GM19035 (cell line): ENCODE data around the gene HMGA1.
A peak's percentile ranks its signal among the peaks of the same experiment; 100 is the strongest.

Experiments
- ATAC-seq: cut with Tn5 transposase; IDR thresholded peaks from one replicate; pipeline ENCODE4 v1.9.1; 2021; ENCODE audit not compliant: unreplicated experiment

HMGA1 gene

DNA sequence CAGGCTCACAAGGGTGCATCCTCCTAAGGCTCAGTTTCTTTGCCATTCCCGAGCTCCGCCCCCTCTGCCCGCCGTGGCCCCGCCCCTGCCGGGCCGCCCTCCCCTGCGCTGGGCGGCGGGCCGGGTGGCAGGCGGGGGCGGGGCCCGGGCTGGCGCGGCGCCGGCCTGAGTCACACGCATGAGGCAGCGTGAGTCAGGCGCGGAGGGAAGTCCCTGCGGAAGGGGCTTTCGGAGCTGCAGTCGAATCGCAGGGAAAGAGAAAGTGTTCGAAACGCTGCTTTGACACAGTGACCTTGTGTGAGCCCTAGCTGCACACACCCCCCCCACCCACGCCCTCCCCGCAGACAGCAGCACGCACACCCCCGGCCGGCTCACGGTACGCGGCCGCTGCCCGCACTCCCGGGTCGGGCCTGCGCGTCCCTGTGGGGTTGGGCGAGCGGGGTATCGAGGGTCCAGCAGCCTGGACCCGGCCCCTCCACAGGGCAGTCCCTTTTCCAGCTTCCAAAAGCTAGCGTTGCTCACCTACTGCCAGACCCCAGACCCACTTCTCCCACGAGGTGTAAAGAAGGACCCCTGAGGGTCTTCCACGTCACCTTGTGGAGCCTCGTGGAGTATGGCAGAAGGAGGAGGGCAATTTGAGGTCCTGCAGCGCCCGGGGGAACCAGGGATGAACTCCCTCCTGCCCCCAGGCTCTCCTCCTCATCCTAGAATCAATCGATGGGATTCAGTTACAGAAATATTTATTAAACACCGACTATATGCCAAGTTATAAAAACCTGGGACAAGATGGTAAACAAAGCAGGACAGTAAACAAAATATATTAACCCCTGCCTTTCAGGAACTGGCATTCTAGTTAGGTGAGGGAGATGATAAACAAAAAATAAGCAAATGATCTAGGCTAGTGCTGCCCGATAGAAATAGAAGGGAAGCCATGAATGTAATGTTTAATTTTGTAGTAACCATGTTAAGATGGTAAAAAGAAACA, 12.4 kb upstream of the HMGA1 start:
- ATAC-seq, result peak; percentile 84

DNA sequence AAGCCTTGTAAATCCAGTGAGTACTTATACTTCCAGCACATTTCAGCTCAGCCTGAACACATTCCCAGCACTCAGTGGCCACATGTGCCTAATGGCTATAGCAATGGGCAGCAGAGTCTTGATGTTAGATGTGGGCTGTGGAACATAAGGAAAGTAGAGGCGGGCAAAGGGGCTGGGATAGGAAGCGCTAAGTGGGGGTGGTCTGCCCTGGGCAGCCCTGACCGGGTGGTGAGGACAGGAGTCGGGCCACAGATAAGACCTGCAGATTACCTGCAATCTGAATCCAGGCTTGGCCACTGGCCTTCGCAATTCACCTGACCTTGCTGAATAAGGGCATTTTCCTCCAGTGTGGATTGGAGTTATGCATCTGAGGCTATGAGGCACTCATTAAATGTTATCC, 11.1 kb upstream of the HMGA1 start:
- no peak for ATAC-seq

DNA sequence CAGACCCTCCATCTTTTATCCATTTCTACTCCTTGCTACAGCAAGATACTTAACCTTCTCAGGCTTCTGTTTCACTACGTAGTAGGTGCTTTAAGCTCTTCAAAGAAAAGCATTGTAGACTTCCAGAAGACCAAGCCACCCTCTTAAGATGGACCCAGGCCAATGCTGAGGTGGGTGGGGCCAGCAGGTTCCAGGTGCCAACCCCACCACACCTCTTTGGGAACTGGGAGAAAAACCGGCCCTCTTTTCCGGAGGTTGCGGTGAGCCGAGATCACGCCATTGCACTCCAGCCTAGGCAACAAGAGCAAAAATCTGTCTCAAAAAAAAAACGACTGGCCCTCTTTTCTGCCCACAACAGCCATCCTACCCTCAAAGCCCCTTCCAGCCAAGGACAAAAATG, 10.6 kb upstream of the HMGA1 start:
- no peak for ATAC-seq

DNA sequence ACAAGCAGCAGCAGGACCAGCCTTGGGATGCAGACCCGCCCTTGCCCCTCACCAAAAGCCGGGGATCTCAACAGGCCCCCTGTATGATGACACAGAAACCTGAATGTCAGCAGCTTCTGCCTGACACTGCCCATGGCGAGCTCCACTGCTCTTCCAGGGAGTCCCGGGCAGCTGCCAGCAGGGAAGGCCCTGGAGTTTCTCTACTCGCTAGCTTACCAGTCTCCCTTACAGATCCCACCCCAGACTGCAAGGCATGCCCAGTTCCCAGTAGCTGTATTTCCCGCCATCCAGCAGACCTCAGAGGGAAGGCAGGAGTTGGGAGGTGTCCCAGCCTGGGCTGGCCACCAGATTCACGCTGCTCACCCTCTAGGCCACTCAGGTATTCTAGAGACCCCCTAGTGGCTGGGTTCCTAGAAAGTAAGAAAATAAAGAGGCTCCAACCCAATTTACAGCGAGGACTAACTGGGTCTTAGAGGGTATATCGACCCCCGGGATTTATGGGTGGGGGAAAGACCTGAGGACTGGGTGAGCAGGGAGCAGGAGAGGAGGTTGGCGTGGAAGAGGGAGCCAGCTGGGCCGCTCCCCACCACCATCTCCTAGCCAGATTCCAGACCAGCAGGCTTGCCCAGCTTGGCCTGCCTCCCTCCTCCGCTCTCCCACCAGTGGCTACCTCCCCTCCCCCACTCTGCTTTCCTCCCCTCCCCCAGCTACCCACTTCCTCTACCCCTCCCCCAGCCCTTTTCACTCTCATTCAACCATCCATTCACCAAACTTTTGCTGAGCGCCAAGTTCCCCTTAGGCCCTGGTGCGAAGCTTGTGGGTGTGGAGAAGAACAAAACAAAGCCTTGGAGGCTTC, 9.7 kb upstream of the HMGA1 start:
- no peak for ATAC-seq

DNA sequence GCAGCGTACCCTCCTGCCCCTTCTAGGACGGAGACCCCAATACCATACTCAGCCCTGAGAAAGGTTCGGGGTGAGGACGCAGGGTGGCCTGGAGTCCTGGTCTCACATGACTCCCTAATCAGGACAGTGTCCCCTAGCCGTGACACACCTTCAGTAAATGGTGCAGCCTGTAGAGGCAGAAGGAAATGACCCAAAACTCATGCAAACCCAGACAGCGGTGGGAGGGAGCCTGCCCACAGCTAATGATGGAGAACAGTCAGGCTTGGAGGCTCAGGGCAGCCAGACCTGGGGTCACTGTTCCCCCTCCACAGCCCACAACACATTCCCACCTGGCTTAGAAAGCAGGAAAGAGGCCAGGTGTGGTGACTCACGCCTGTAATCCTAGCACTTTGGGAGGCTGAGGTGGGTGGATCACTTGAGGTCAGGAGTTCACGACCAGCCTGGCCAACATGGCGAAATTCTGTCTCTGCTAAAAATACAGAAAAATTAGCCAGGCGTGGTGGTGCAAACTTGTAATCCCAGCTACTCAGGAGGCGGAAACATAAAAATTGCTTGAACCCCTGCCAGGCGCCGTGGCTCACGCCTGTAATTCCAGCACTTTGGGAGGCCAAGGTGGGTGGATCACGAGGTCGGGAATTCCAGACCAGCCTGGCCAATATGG, 8.8 kb upstream of the HMGA1 start:
- ATAC-seq, result no peak

DNA sequence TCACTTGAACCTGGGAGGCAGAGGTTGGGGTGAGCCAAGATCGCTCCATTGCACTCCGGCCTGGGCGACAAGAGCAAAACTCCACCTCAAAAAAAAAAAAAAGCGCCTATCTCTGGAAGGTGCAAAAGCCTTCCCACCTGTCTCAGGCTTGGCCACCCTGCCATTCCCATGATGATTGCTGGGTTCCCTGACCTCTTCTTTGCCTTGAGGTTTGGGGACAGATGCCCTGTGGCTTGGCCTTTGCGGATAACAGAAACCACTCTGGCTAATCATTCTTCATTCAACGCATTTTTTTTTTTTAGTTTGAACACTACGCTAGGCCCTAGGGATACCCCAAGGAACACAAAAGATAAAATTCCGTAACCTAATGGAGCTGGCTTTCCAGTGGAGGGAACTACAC, 6.8 kb upstream of the HMGA1 start:
- ATAC-seq, result no peak

DNA sequence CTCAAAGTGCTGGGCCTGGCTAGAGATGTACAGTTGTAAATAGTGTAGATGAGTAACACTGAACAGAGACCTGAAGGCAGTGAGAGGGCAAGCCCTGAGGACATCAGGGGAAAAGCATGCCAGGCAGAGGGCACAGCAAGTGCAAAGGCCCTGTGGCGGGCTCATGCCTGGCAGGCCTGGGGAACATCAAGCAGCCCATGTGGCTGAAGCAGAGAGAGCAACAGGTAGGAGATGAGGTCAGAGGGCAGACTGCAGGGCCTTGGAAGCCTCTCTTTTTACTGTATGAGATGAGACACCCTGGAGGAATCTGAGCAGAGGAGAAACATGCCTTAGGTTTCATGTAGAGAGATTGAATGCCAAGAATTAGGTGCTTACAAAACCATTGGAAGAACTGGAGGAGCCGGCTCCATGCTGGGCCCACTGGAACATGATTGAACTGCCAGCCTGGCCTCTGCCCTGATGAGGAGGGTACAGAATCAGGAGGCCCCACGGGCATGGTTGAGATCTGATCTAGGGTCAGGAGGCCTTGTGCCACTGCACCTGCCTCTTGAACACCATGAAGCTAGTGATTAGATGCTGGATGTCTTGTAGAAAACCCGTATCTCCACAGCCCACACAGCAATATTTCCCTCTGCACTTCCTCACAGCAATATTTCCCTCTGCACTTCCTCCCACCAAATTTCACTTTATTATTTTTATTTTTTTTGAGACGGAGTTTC, 5.9 kb upstream of the HMGA1 start:
- no peak for ATAC-seq

DNA sequence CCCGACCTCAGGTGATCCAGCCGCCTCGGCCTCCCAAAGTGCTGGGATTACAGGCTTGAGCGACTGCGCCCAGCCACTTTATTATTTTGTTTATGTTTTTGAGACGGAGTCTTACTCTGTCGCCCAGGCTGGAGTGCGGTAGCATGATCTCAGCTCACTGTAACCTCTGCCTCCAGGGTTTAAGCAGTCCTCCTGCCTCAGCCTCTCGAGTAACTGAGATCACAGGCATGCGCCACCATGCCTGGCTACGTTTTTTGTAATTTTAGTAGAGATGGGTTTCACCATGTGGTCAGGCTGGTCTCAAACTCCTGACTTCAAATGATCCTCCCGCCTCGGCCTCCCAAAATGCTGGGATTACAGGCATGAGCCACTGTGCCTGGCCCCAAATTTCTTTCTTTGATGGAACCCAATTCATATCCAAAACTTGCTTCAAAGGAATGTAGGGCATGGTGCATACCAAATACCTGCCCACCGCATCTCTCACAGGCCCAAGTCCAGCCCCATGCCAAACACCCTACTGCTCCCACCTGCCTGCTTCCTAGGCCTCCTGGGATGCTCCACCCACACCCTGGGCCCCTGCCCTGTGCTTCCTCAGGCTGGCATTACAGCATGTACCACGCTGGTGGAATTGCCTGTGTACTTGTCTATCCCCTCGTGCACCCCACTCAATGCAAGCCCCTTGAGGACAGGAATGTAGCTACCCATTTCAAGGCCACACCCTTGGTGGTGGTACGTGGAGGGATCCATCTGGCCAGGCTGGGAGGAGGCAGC, 4.9 kb upstream of the HMGA1 start:
- no peak for ATAC-seq

DNA sequence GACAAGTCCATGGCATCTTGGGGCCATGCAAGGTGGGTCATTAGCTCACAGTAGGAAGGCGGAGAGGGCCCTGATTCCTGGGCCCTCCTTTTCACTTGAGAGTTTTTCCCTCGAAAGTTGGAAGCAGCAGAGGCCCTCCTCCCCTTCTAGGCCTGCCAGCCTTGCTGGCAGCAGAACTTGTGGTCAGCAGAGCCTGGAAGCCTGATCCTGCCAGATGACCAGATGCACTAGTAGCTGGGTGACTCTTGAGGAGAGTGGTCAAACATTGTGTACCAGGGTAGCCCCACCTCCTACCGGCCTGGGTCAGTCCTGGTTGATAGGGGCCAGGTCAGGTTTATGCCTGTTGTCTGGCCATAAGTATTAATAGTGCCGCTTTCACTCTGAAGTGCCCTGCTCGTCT, 3.8 kb upstream of the HMGA1 start:
- ATAC-seq, result no peak

DNA sequence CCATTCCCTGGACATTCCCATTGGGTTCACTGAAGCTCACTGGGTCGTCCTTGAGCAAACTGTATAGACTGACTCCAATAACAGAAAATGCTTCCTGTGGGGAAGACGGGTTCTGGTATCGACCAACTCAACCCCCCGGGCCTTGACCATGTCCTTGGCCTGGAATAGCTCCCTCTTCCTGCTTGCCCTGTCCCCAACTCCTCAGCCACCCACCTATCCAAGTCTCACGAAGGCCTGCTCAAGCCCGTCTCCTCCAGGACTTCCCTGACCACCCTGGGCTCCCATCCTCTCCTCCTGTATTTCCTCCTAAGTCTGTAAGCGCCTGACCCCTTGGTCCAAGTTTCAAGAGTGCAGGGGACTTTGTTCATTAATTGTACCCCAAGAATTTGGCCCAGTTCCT, 2.8 kb upstream of the HMGA1 start:
- no peak for ATAC-seq

DNA sequence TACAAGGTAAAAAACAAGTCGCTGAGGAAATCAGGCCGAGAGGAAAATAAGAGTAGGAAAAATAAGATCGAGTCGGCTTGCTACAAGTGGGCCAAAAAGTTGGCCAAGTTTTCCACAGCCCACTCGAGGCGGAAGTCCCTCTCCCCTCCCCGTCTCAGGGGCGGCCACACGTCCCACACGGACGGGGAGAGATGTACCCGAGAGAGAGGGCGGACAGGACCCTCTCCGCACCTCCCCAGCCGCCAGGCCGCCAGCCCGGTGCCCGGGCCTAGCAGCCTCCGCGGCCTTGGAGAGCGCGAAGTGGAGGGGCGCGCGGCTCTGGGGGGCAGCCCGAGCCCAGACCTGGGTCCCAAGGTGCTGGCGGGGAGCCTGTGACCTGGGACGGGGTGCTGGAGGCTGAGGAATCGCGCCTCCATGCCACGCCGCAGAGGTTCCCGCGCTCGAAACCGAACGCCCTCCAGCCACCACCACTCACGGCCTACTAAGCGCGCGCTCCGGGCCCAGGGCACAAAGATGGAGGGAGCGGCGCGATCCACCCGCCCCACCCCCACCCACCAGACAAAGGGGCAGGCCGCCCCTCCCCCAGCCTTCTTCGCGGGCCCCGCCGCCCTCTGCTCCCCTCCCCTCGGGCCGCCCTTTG, 1.9 kb upstream of the HMGA1 start:
- ATAC-seq, result no peak

DNA sequence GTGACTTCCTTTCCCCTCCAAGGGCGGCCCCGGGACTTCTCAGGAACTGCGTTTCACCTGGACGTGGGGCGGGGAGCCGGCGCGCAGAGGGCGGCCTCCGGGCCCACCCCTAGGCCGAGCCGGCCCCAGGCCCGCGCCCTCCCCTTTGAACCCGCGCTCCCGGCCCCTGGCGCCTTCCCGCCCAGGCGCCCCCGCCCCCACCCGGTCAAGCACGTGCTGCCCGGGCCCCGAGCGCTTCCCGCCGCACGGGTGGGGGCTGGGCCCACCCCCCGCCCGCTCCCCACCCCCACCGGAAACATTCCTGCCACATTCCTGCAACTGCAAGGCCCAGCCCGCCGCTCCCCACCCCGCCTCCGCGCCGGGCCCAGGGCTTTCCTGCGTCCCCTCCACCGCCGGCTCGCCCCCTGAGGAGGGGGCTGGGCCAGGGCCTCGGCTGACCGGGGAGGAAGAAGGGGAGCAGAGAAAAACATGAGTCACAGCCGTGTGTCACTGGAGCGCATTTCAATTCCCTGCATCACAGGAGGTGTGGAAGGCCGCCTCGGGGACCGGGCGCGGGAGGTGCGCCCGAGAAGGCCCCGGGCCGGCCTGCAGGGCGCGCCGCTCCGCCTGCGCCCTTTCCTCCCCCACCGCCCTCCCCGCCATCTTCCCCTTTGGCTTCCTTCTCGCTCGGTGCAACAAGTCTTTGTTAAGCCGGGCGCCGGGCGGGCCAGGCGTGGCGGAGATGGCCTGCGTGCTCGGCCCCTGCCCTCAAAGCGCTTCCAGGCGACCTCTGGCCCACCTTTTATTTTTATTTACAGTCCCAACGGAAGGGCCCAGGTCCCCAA, 1.2 kb upstream of the HMGA1 start:
- ATAC-seq, result no peak

DNA sequence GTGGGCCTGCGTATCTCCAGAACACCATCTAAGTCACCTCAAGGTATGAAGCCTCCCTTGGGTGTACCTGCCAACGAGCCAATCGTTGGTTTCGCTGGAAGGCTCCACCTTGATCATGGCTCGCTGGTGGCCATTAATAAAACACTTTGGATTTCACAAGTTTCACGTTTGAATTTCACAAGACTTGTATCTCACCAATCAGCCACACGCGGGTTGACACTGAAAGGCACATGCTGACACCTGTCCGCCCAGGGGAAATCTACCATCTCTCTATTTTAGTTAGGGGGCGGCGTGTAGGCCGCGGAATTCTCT, 586 bp upstream of the HMGA1 start:
- peak; percentile 0 for ATAC-seq

DNA sequence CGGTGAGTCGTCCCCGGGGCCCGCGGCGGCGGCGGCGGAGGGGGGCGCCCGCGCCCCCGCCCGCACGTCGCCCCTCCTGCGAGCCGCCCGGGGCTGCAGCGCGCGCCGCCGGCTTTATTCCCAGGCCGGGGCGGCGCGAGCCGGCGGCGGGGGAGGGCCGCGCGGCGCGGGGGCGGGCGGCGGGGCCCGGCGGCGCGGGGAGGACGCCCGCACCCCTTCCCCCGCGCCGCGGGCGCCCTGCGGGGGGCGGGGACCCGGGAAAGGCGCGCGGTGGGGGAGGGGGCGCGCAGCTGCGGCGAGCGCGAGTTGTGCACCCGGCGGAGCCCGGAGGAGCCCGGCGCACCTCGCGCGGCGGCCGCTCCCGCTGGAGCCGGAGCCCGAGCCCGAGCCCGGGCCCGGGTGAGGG, 646 bp downstream of the HMGA1 start:
- ATAC-seq, result peak; percentile 9

DNA sequence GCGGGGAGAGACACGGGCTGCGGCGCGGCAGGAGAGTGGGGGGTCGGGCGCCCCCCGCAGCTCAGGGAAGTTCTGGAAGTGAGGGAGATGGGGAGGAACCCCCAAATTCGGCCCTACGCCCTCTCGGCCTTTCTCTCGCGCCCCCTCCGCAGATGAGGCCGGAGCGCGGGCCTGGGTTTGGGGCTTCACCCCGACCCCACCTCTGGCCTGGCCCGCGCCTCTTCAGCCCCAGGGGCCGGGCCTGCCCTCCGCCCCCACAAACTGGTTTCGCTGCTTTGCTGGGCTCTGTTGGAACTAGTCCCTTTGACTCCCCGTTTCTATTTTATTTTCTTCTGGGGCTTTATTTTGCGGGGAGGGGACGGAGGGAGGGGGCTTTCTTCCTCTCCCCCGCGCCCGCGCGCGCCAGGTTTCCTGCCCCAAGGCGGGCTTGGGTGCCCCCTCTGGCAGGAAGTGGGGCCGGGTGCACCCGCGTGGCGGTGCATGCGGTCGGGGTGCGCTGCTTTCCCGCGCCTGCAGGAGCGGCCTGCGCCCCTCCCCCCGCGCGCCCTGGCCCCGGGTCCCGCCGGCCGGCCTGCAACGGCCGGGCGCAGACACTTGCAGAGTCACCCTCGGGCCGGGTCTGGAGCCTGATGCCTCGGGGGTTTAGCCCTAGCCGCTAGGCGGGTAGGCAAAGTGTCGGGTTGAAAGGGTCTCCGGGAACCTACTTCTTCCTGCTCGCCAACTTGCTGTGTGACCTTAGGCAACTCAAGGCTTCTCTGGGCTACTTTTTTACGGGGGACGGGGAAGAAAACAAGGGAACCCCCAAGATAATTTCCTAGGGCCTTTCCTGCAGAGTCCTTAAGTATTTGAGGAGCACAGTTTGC, 1.3 kb downstream of the HMGA1 start:
- ATAC-seq, result no peak

DNA sequence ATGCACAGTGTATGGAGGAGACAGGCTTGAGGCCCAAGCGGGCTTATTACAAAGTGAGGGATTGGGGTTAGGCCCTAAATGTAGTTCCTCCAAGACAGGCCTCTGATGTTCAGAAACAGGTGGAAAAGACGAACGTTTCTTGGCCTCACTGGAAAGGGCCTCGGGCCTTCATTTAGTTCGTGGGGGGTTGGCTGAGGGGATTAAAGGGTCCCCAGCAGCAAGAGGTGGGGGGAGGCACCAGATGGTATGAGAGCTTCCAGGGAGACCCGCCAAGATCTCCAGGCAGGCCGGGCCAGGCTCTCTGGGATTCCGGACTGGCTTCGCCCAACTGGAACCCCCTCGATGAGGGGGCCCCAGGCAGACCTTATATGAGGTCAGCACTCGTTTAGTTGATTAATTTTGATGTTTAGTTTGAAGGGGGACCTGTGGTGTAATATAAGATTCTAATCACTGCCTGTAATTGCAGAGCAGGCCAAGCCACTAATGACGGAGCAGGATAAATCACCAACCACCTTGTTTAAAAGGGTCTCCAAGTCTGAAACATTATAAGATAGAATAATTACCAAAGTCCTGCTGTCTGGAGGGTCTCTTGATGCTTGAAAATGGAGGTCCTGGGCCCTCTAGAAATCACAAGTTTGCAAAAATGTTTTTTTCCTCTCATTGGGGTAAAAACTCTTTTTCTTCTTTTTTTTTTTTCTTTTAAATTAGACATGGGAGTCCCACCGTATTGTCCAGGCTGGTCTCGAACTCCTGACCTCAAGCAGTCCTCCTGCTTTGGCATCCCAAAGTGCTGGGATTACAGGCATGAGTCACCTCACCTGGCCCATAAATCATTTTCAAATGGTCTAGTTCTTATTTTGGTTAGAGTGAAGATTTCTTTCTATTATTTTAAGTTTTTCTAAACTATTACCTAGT, 2.2 kb downstream of the HMGA1 start:
- ATAC-seq, result no peak

DNA sequence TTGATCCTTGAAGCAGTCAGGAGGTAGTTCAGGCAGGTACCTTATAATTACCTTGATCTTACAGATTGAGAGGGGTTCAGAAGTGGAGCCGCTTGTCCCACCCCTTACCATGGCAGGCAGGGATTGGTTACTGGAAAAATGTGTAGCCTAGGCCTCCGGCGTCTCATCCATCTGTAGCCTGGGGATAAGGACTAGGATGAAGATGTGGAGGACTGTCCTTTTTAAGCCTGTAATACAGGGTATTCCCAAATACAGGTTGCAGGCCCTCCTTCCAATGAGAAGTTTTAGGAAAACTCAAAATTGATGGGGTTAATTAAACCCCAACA, 2.8 kb downstream of the HMGA1 start:
- no peak for ATAC-seq
